Gastrocnemius medialis (tissue), 4 donors: Measurements from ENCODE around the gene ABTB2.

Experiments
- CTCF ChIP-seq, 5 experiments: fragments of 450-650 bp in 3 of 5; fragments of 200-600 bp in 2 of 5; sonication (generic) in 2 of 5; IDR thresholded peaks in 4 of 5; conservative IDR thresholded peaks in 1 of 5; 1 replicate in 4 of 5; 2 replicates in 1 of 5; pipeline ENCODE4 v1.5.1; 2016 to 2019; ENCODE audit warnings: antibody characterized with exemption in 5 of 5, mild to moderate bottlenecking in 3 of 5, moderate library complexity in 3 of 5
- POLR2A ChIP-seq, 2 donors: fragments of 450-650 bp; IDR thresholded peaks; one replicate each; pipeline ENCODE4 v1.6.1; 2017; ENCODE audit warnings: antibody characterized with exemption in 2 of 2, mild to moderate bottlenecking in 2 of 2, moderate library complexity in 2 of 2

- TF ChIP-seq CTCF (IDR thresholded peaks at IDR 0.05 in 4 of 5, conservative IDR thresholded peaks at IDR 0.05 in 1 of 5) (no peak), POLR2A (IDR thresholded peaks at IDR 0.05) (no peak)
Measured at GRCh38 chr11:34363363-34364084, 5.7 kb upstream of the ABTB2 start.
